GM12878 (cell line): ENCODE measurements around the gene SYCE1. TPM values are rescaled to one million over a fixed set of nuclear protein-coding genes. Genes with fewer than 3 reads are reported as not detected.

Source experiments
- ATAC-seq: fragments of 200-7000 bp; cut with Tn5 transposase; 3 replicates; pipeline ENCODE4 v1.9.1; 2020; ENCODE audit warnings: mild to moderate bottlenecking, moderate library complexity
- BruUV-seq: library from RNA; stranded (reverse); fragments of 400-500 nt; replicated peaks from 2 replicates; lab custom pipeline; 2021; lab: Mats Ljungman, UMichigan
- CTCF ChIA-PET: fragments of 300-600 bp; sonication (Branson Sonifier 250); formaldehyde crosslinking; extraction: SDS; loops from one replicate; lab custom pipeline; 2021; ENCODE audit warnings: inconsistent platforms; lab: Yijun Ruan, JAX
- POLR2A ChIA-PET: fragments of 350-600 bp; formaldehyde crosslinking; extraction: SDS; loops from one replicate; lab custom pipeline; 2021; ENCODE audit warnings: inconsistent platforms; lab: Charles Lee
- RAD21 ChIA-PET: fragments of 300-600 bp; sonication (Branson Sonifier 250); formaldehyde crosslinking; loops from one replicate; lab custom pipeline; 2023; ENCODE audit warnings: antibody characterized with exemption; ENCODE audit not compliant: unreplicated experiment; lab: Charles Lee
- SMC1A ChIA-PET: fragments of 300-600 bp; sonication (Branson Sonifier 250); formaldehyde crosslinking; loops from one replicate; lab custom pipeline; 2023; ENCODE audit not compliant: unreplicated experiment, uncharacterized antibody; lab: Charles Lee
- DNase-seq: peaks from one replicate; pipeline ENCODE4 v3.0.0-alpha.2; 2011; ENCODE audit warnings: low read depth, low spot score
- FAIRE-seq: peaks from 3 replicates; lab custom pipeline; 2011; peaks lifted over from hg19 to GRCh38; lab: Jason Lieb, UNC
- H2AFZ ChIP-seq: 2 replicates; pipeline ENCODE4 v1.6.0; 2011; ENCODE audit warnings: low read depth, low read length, control low read depth; ENCODE audit not compliant: control insufficient read depth
- H3K27ac ChIP-seq: 2 replicates; pipeline ENCODE4 v1.5.1; 2011; ENCODE audit warnings: control low read depth; ENCODE audit not compliant: control insufficient read depth, insufficient read depth
- H3K27me3 ChIP-seq, 2 experiments: replicated peaks in 1 of 2; 2 replicates each; pipeline versions ENCODE4 v1.6.0 to v1.6.1; 2011; ENCODE audit warnings: low read length in 1 of 2; ENCODE audit not compliant: control insufficient read depth in 2 of 2, insufficient read depth in 2 of 2
- H3K36me3 ChIP-seq, 2 experiments: 2 replicates each; pipeline ENCODE4 v1.5.1; 2011; ENCODE audit warnings: low read length in 1 of 2; ENCODE audit not compliant: control insufficient read depth in 2 of 2, insufficient read depth in 2 of 2
- H3K4me1 ChIP-seq: 2 replicates; pipeline ENCODE4 v1.6.1; 2011; ENCODE audit warnings: mild to moderate bottlenecking, low read length, moderate library complexity, mixed read lengths; ENCODE audit not compliant: control insufficient read depth, insufficient read depth
- H3K4me2 ChIP-seq: 2 replicates; pipeline ENCODE4 v1.6.0; 2011; ENCODE audit warnings: control low read depth; ENCODE audit not compliant: control insufficient read depth, insufficient read depth
- H3K4me3 ChIP-seq: fragments of 200-600 bp; sonication (generic); 2 replicates; pipeline ENCODE4 v1.5.1; 2016
- H3K79me2 ChIP-seq: 2 replicates; pipeline ENCODE4 v1.6.0; 2011; ENCODE audit warnings: low read length; ENCODE audit not compliant: control insufficient read depth, insufficient read depth
- H3K9ac ChIP-seq: 2 replicates; pipeline ENCODE4 v1.8.0; 2011; ENCODE audit warnings: low read length, control low read depth, mixed read lengths; ENCODE audit not compliant: control insufficient read depth, insufficient read depth
- H3K9me3 ChIP-seq: replicated peaks from 3 replicates; pipeline ENCODE4 v1.5.1; 2011; ENCODE audit warnings: mild to moderate bottlenecking, low read length; ENCODE audit not compliant: control insufficient read depth, insufficient read depth
- H4K20me1 ChIP-seq: 2 replicates; pipeline ENCODE4 v1.6.0; 2011; ENCODE audit not compliant: control insufficient read depth, insufficient read depth
- CBX3 ChIP-seq: fragments of 200-600 bp; sonication (generic); IDR thresholded peaks from 2 replicates; pipeline ENCODE4 v1.6.1; 2016; ENCODE audit warnings: low read depth, borderline replicate concordance
- IKZF2 ChIP-seq, 2 experiments: fragments of 450-650 bp; IDR thresholded peaks; 2 replicates each; pipeline ENCODE4 v1.6.1; 2017; ENCODE audit warnings: mild to moderate bottlenecking in 2 of 2, moderate library complexity in 2 of 2
- NR2C2 ChIP-seq: IDR thresholded peaks from 2 replicates; pipeline ENCODE4 v1.6.1; 2011; ENCODE audit warnings: borderline replicate concordance, low read depth; ENCODE audit not compliant: control insufficient read depth, insufficient read length
- PML ChIP-seq: IDR thresholded peaks from 2 replicates; pipeline ENCODE4 v1.6.1; 2012; ENCODE audit warnings: low read length, inconsistent platforms
- RELB ChIP-seq: fragments of 450-650 bp; IDR thresholded peaks from 2 replicates; pipeline ENCODE4 v1.6.1; 2017; ENCODE audit warnings: low read depth, mild to moderate bottlenecking, moderate library complexity
- SUPT20H ChIP-seq: IDR thresholded peaks from 2 replicates; pipeline ENCODE4 v1.6.1; 2011; ENCODE audit warnings: low read depth, mild to moderate bottlenecking, low read length, moderate library complexity, borderline replicate concordance; ENCODE audit not compliant: control insufficient read depth
- TARDBP ChIP-seq: IDR thresholded peaks from 2 replicates; pipeline ENCODE4 v1.6.1; 2016; ENCODE audit warnings: borderline replicate concordance
- ZBTB4 ChIP-seq: fragments of 450-650 bp; formaldehyde crosslinking; IDR thresholded peaks from 2 replicates; pipeline ENCODE4 v1.4.0; 2022; ENCODE audit warnings: mild to moderate bottlenecking, moderate library complexity
- ZBTB40 ChIP-seq: fragments of 450-650 bp; IDR thresholded peaks from 2 replicates; pipeline ENCODE4 v1.6.1; 2016; ENCODE audit warnings: mild to moderate bottlenecking, moderate library complexity, borderline replicate concordance
- WGBS: methylation state at CpG from one replicate; pipeline ENCODE4 v1.1.6; 2016; ENCODE audit warnings: low lambda C conversion rate; ENCODE audit not compliant: insufficient replicate concordance, insufficient coverage; ENCODE audit errors: missing lambda C conversion rate; 5-methylcytosine and 5-hydroxymethylcytosine counted together
- in situ Hi-C: fragments of 300-500 bp; cut with MboI; formaldehyde crosslinking; loops from 9 replicates; pipeline ENCODE4 v1.14.3; 2018; ENCODE audit warnings: mixed read lengths
- intact Hi-C: fragments of 100-400 bp; cut with micrococcal nuclease; formaldehyde crosslinking; loops from one replicate; pipeline ENCODE4 v1.14.2; 2022; ENCODE audit not compliant: unreplicated experiment
- polyA plus RNA-seq, 11 experiments: library from polyadenylated mRNA; depleted of rRNA in 4 of 11; unstranded in 6 of 11; stranded (reverse) in 5 of 11; fragments of >200 nt; fragmentation: Nextera tagmentation in 4 of 11; fragmentation: Illumina TruSeq in 1 of 11; extraction: Ambion mirVana in 4 of 11; extraction: Trizol in 1 of 11; gene quantifications; 1 replicate in 1 of 11; 2 replicates in 10 of 11; pipeline versions ENCODE4 v1.2.1 to v1.2.3, GENCODE V29; 2011 to 2016; ENCODE audit warnings: inconsistent platforms in 2 of 11, missing spikeins in 2 of 11, low read depth in 1 of 11
- total RNA-seq, 4 experiments: library from RNA; depleted of rRNA in 3 of 4; stranded (reverse); fragments of >200 nt in 3 of 4; fragmentation: Illumina TruSeq in 1 of 4; extraction: Trizol in 1 of 4; gene quantifications; 2 replicates each; pipeline versions ENCODE4 v1.2.1 to v1.2.3, GENCODE V29; 2013 to 2021

The SYCE1 gene
- total and polyA plus RNA-seq, 10 of the 15 experiments (the other 5 are each of a cell fraction or from before 2014, with no cell fraction given) = not detected

GRCh38 chr10:133567609-133568286 lies 2.4 kb upstream of the SYCE1 start (continued):
- no peak for TF ChIP-seq RELB
- TF ChIP-seq ZBTB4 (CRISPR knock-in tag) = no peak
- no peak for TF ChIP-seq TARDBP
- no peak for TF ChIP-seq PML
- no peak for TF ChIP-seq IKZF2 (IDR thresholded peaks at IDR 0.05)

DNA sequence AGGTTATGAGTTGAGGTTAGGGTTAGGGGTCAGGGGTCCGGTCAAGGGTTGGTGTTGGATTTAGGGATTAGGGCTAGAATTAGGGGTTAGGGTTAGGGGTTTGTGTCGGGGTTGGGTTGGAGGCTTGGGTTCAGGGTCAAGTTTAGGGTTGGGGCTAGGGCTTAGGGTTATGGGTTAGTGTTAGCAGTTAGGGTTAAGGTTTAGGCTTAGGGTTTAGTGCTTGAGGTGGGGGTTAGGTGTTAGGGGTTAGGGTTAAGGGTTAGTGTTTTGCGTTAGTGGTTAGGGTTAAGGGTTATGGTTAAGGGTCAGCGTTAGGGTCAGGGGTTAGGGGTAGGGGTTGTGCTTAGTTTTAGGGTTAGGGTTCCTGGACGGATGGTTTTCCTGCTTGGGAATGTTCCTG lies 1.7 kb upstream of the SYCE1 start:
- no peak for FAIRE-seq
- in situ Hi-C loops = no loop called here
- no peak overlapping the region for H3K4me2 ChIP-seq
- POLR2A ChIA-PET = no interaction called here
- H3K9me3 ChIP-seq = peaks cover 3% of the 10 kb centered on the region; the same call in 2 of the 3 replicates
- intact Hi-C loops = no loop called here
- 47% methylated on average over 5 of the region's 5 CpGs for WGBS
- no peaks in the 10 kb centered on the region for H3K4me1 ChIP-seq
- no peak overlapping the region for H2AFZ ChIP-seq
- SMC1A ChIA-PET = no interaction called here
- H3K27me3 ChIP-seq = no peaks in the 10 kb centered on the region
- H3K79me2 ChIP-seq = no peaks in the 10 kb centered on the region
- H3K9ac ChIP-seq = no peak overlapping the region
- no peak overlapping the region for H3K4me3 ChIP-seq
- ATAC-seq = no peak
- CTCF ChIA-PET = no interaction called here
- H4K20me1 ChIP-seq = no peaks in the 10 kb centered on the region
- no peak for DNase-seq
- RAD21 ChIA-PET = no interaction called here
- H3K27ac ChIP-seq = no peak overlapping the region
- no TSS peak for BruUV-seq
- no peaks in the 10 kb centered on the region for H3K36me3 ChIP-seq
- TF ChIP-seq SUPT20H (no peak), NR2C2 (no peak), ZBTB40 (no peak), ZBTB4 (CRISPR knock-in tag) (no peak), CBX3 (no peak)
